Mesenchymal stem cell (in vitro differentiated cells and primary cell): Measurements from ENCODE around the gene HMX1. TPM values are rescaled to one million over a fixed set of nuclear protein-coding genes. Genes with fewer than 3 reads are reported as not detected.

Experiments
- DNase-seq: peaks from one replicate; pipeline ENCODE4 v3.0.0-alpha.2; 2013
- H2AFZ ChIP-seq: one replicate; pipeline ENCODE4 v1.6.1; 2013; ENCODE audit warnings: low read depth, mild to moderate bottlenecking, control low read depth, inconsistent platforms, low read length, moderate library complexity
- H2AK5ac ChIP-seq: 2 replicates; pipeline ENCODE4 v1.6.1; 2013; ENCODE audit warnings: low read length, moderate library complexity, mild to moderate bottlenecking, inconsistent platforms; ENCODE audit not compliant: severe bottlenecking
- H2BK120ac ChIP-seq: one replicate; pipeline ENCODE4 v1.6.1; 2013; ENCODE audit warnings: low read depth, mild to moderate bottlenecking, inconsistent platforms, low read length, moderate library complexity
- H2BK12ac ChIP-seq, 2 experiments: one replicate each; pipeline ENCODE4 v1.6.1; 2013; ENCODE audit warnings: inconsistent platforms in 2 of 2, low read length in 2 of 2, mild to moderate bottlenecking in 2 of 2, moderate library complexity in 2 of 2, control low read depth in 1 of 2
- H2BK15ac ChIP-seq: one replicate; pipeline ENCODE4 v1.6.1; 2013; ENCODE audit warnings: mild to moderate bottlenecking, low read depth, inconsistent platforms; ENCODE audit not compliant: poor library complexity, severe bottlenecking
- H2BK5ac ChIP-seq: 2 replicates; pipeline ENCODE4 v1.6.1; 2013; ENCODE audit warnings: low read depth, mild to moderate bottlenecking, low read length, control low read depth, inconsistent platforms; ENCODE audit not compliant: poor library complexity, severe bottlenecking
- H3K14ac ChIP-seq, 2 experiments: one replicate each; pipeline ENCODE4 v1.6.1; 2013; ENCODE audit warnings: inconsistent platforms in 2 of 2, low read length in 2 of 2, control low read depth in 1 of 2, mild to moderate bottlenecking in 1 of 2, moderate library complexity in 1 of 2
- H3K18ac ChIP-seq, 2 experiments: one replicate each; pipeline ENCODE4 v1.6.1; 2013; ENCODE audit warnings: inconsistent platforms in 2 of 2, low read length in 2 of 2, control low read depth in 1 of 2, low read depth in 1 of 2, mild to moderate bottlenecking in 1 of 2
- H3K23ac ChIP-seq, 2 experiments: one replicate each; pipeline ENCODE4 v1.6.1; 2013; ENCODE audit warnings: inconsistent platforms in 2 of 2, low read length in 2 of 2, mild to moderate bottlenecking in 2 of 2, moderate library complexity in 2 of 2, control low read depth in 1 of 2
- H3K27ac ChIP-seq: 2 replicates; pipeline ENCODE4 v1.5.1; 2013; ENCODE audit warnings: mild to moderate bottlenecking, moderate library complexity, low read length, control low read depth, inconsistent platforms; ENCODE audit not compliant: poor library complexity, severe bottlenecking
- H3K27me3 ChIP-seq, 2 experiments: 2 replicates each; pipeline versions ENCODE4 v1.6.1 to v1.7.0; 2013; ENCODE audit warnings: low read length in 2 of 2, mild to moderate bottlenecking in 2 of 2, moderate library complexity in 2 of 2, control low read depth in 1 of 2, inconsistent platforms in 1 of 2; ENCODE audit not compliant: control insufficient read depth in 1 of 2, insufficient read depth in 1 of 2
- H3K36me3 ChIP-seq, 2 experiments: 2 replicates each; pipeline versions ENCODE4 v1.6.1 to v1.7.0; 2013; ENCODE audit warnings: low read length in 2 of 2, control low read depth in 1 of 2, inconsistent platforms in 1 of 2, low read depth in 1 of 2, mild to moderate bottlenecking in 1 of 2; ENCODE audit not compliant: insufficient read depth in 2 of 2, control insufficient read depth in 1 of 2
- H3K4ac ChIP-seq, 2 experiments: one replicate each; pipeline ENCODE4 v1.6.1; 2013; ENCODE audit warnings: inconsistent platforms in 2 of 2, low read length in 2 of 2, mild to moderate bottlenecking in 2 of 2, moderate library complexity in 2 of 2, control low read depth in 1 of 2, low read depth in 1 of 2
- H3K4me1 ChIP-seq: 2 replicates; pipeline ENCODE4 v1.6.1; 2013; ENCODE audit warnings: low read depth, low read length, control low read depth; ENCODE audit not compliant: control insufficient read depth, insufficient read depth
- H3K4me2 ChIP-seq: 2 replicates; pipeline ENCODE4 v1.6.1; 2013; ENCODE audit warnings: low read length, mild to moderate bottlenecking, inconsistent platforms; ENCODE audit not compliant: poor library complexity, severe bottlenecking
- H3K4me3 ChIP-seq, 2 experiments: 2 replicates each; pipeline versions ENCODE4 v1.5.1 to v1.7.0; 2013; ENCODE audit warnings: low read length in 2 of 2, mild to moderate bottlenecking in 2 of 2, control low read depth in 1 of 2, low read depth in 1 of 2; ENCODE audit not compliant: insufficient read depth in 1 of 2
- H3K79me1 ChIP-seq: replicated peaks from 2 replicates; pipeline ENCODE4 v1.6.1; 2013; ENCODE audit warnings: mild to moderate bottlenecking, control low read depth, low read length, inconsistent platforms; ENCODE audit not compliant: poor library complexity, severe bottlenecking
- H3K9ac ChIP-seq: 2 replicates; pipeline ENCODE4 v1.7.0; 2013; ENCODE audit warnings: mild to moderate bottlenecking, low read length, moderate library complexity
- H3K9me3 ChIP-seq: 2 replicates; pipeline ENCODE4 v1.7.0; 2013; ENCODE audit warnings: mild to moderate bottlenecking, low read length; ENCODE audit not compliant: control insufficient read depth
- H4K8ac ChIP-seq: one replicate; pipeline ENCODE4 v1.6.1; 2013; ENCODE audit warnings: inconsistent platforms, mild to moderate bottlenecking, low read length, moderate library complexity
- H4K91ac ChIP-seq: one replicate; pipeline ENCODE4 v1.6.1; 2013; ENCODE audit warnings: mild to moderate bottlenecking, low read length, inconsistent platforms
- WGBS: methylation state at CpG from one replicate; pipeline ENCODE4 v1.1.7; 2013; ENCODE audit warnings: mixed read lengths; 5-methylcytosine and 5-hydroxymethylcytosine counted together
- polyA plus RNA-seq, 2 experiments: library from polyadenylated mRNA; stranded (reverse); fragments of 200-250 nt; gene quantifications; one replicate each; pipeline ENCODE4 v1.2.3, GENCODE V29; 2013

HMX1 gene
- not detected for polyA plus RNA-seq (2013, experiment 1 of 2)
- not detected for polyA plus RNA-seq (2013, experiment 2 of 2)

- Histone ChIP-seq H3K36me3 (no peaks in the 10 kb centered on the region), H3K23ac (no peak within 1 kb of the TSS), H3K4me1 (no peaks in the 10 kb centered on the region), H2BK15ac (no peak within 1 kb of the TSS), H3K27ac (no peak within 1 kb of the TSS), H3K4me2 (no peak within 1 kb of the TSS), H2AFZ (no peak within 1 kb of the TSS), H3K9me3 (no peaks in the 10 kb centered on the region), H2BK120ac (no peak within 1 kb of the TSS), H3K14ac (no peak within 1 kb of the TSS), H3K79me1 (no peaks in the 10 kb centered on the region), H2BK5ac (no peak within 1 kb of the TSS), H3K4me3 (no peak within 1 kb of the TSS), H4K8ac (no peak within 1 kb of the TSS), H2AK5ac (no peak within 1 kb of the TSS), H3K9ac (no peak within 1 kb of the TSS), H3K27me3 (peaks cover 0 to 87% of the 10 kb centered on the region in 2 experiments), H3K4ac (no peak within 1 kb of the TSS), H2BK12ac (no peak within 1 kb of the TSS), H4K91ac (no peak within 1 kb of the TSS), H3K18ac (no peak within 1 kb of the TSS)
- 6% methylated on average over 86 of the region's 134 CpGs for WGBS
- DNase-seq: no peak
Measured at GRCh38 chr4:8871417-8872401, at the start of gene HMX1. Gene HMX1, minus strand, starts transcription at chr4:8871839. Its CDS starts 225 bp downstream, at chr4:8871614.

DNA sequence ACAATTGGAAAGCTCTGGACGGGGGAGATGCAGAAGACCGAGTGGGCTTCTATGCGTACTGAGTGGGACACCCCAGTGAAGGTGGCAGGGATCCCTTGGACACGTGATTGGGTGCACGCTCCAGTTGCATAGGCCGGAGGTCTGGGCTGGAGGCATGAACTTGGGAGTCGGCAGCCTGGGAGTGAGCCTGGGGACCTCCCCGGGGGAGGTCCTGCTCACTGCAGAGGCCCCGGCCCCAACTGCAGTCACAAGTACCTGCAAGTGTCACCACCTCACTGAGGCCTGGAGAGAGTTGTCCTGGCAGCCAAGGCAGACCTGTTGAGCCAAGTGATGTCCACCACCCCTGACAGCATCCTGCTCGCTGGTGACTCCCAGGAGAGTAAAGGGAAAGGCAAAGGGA lies 49.3 kb upstream of the HMX1 start:
- H2BK5ac ChIP-seq: no peak overlapping the region
- no peak overlapping the region for H2BK12ac ChIP-seq
- H2AK5ac ChIP-seq: no peak overlapping the region
- no peak overlapping the region for H3K9ac ChIP-seq
- H2BK15ac ChIP-seq: no peak overlapping the region
- H3K9me3 ChIP-seq: peaks cover 17% of the 10 kb centered on the region
- H2AFZ ChIP-seq: no peak overlapping the region
- no peak overlapping the region for H3K4me2 ChIP-seq
- no peak overlapping the region for H3K27ac ChIP-seq
- no peak overlapping the region for H4K8ac ChIP-seq
- no peak overlapping the region for H3K23ac ChIP-seq
- H3K36me3 ChIP-seq: no peaks in the 10 kb centered on the region
- no peaks in the 10 kb centered on the region for H3K4me1 ChIP-seq
- H3K79me1 ChIP-seq: no peaks in the 10 kb centered on the region
- WGBS: 73% methylated on average over 10 of the region's 10 CpGs
- H3K4me3 ChIP-seq: no peak overlapping the region
- H2BK120ac ChIP-seq: no peak overlapping the region
- no peak overlapping the region for H3K4ac ChIP-seq
- no peak overlapping the region for H3K14ac ChIP-seq
- DNase-seq: no peak
- no peak overlapping the region for H3K18ac ChIP-seq
- no peak overlapping the region for H4K91ac ChIP-seq
- H3K27me3 ChIP-seq: peaks cover 0 to 30% of the 10 kb centered on the region in 2 experiments

DNA sequence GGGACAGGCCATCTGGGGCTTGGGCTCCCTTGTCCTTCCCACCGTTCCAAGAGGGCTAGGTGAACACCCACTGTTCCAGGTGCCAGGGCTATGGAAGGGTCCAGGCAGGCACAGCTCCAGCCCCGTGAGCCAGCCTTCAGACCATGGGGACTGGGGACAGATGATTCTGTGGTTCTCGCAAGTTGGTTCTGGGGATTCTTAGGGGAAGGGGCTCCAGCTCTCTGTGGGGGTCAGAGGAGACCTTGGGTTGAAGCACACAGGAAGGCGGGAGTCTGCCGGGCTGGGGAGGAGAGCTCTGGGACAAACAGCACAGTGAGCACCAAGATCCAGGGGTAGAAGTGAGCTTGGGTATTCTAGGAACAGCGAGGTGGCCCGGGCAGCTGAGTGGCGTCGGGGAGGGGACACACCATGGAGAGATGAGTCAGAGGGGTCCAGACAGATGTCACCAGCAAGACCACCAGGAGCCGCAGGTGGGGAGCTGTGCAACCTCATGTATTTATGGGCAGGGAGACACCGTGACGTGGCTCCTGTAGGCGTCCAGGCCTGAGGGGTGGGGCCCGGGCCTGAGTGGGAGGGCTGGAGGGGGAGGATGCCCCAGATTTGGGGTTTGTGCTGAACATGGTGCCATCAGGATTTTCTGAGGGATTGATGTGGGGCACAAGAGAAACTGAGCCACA lies 48.8 kb upstream of the HMX1 start:
- 85% methylated on average over 14 of the region's 14 CpGs for WGBS
- H2AK5ac ChIP-seq: no peak overlapping the region
- no peak for DNase-seq
- no peak overlapping the region for H4K8ac ChIP-seq
- no peak overlapping the region for H3K9ac ChIP-seq
- no peak overlapping the region for H3K4ac ChIP-seq
- H3K9me3 ChIP-seq: peaks cover 17% of the 10 kb centered on the region
- H2AFZ ChIP-seq: no peak overlapping the region
- no peak overlapping the region for H2BK12ac ChIP-seq
- H3K79me1 ChIP-seq: no peaks in the 10 kb centered on the region
- H4K91ac ChIP-seq: peak overlapping the region; percentile 35
- no peaks in the 10 kb centered on the region for H3K4me1 ChIP-seq
- no peak overlapping the region for H2BK5ac ChIP-seq
- H3K4me2 ChIP-seq: no peak overlapping the region
- no peaks in the 10 kb centered on the region for H3K36me3 ChIP-seq
- no peak overlapping the region for H3K23ac ChIP-seq
- H3K14ac ChIP-seq: no peak overlapping the region
- H3K18ac ChIP-seq: no peak overlapping the region
- peaks cover 0 to 31% of the 10 kb centered on the region in 2 experiments for H3K27me3 ChIP-seq
- no peak overlapping the region for H2BK15ac ChIP-seq
- no peak overlapping the region for H3K27ac ChIP-seq
- H2BK120ac ChIP-seq: no peak overlapping the region
- no peak overlapping the region for H3K4me3 ChIP-seq

- H3K9ac ChIP-seq: no peak overlapping the region
- H3K79me1 ChIP-seq: no peaks in the 10 kb centered on the region
- no peaks in the 10 kb centered on the region for H3K4me1 ChIP-seq
- 74% methylated on average over 16 of the region's 16 CpGs for WGBS
- no peak overlapping the region for H4K8ac ChIP-seq
- no peak overlapping the region for H2BK12ac ChIP-seq
- no peak overlapping the region for H2AK5ac ChIP-seq
- DNase-seq: no peak
- no peak overlapping the region for H3K4ac ChIP-seq
- peak overlapping the region; percentile 35 for H4K91ac ChIP-seq
- no peak overlapping the region for H2BK5ac ChIP-seq
- H3K27me3 ChIP-seq: peaks cover 0 to 34% of the 10 kb centered on the region in 2 experiments
- H3K9me3 ChIP-seq: peaks cover 16% of the 10 kb centered on the region
- no peak overlapping the region for H3K18ac ChIP-seq
- H3K27ac ChIP-seq: no peak overlapping the region
- no peak overlapping the region for H2BK120ac ChIP-seq
- no peak overlapping the region for H2AFZ ChIP-seq
- H2BK15ac ChIP-seq: no peak overlapping the region
- no peak overlapping the region for H3K23ac ChIP-seq
- no peak overlapping the region for H3K14ac ChIP-seq
- H3K36me3 ChIP-seq: no peaks in the 10 kb centered on the region
- H3K4me2 ChIP-seq: no peak overlapping the region
- H3K4me3 ChIP-seq: no peak overlapping the region
Measured at GRCh38 chr4:8919651-8920288, 48.1 kb upstream of the HMX1 start.
